HG03064 (cell line): ENCODE results near the gene BANF2.

Experiments
- ATAC-seq: cut with Tn5 transposase; IDR thresholded peaks from one replicate; pipeline ENCODE4 v1.9.1; 2021; ENCODE audit warnings: low read depth; ENCODE audit not compliant: unreplicated experiment

BANF2 gene

GRCh38 chr20:17732907-17733521 is 33.2 kb downstream of the BANF2 start:
- ATAC-seq, result no peak

- no peak for ATAC-seq
Measured at GRCh38 chr20:17733767-17734304, 34.1 kb downstream of the BANF2 start.

GRCh38 chr20:17734374-17734773 is 34.6 kb downstream of the BANF2 start:
- no peak for ATAC-seq

- ATAC-seq, result no peak
Measured at GRCh38 chr20:17735206-17735804, 35.5 kb downstream of the BANF2 start.

- ATAC-seq, result no peak
Measured at GRCh38 chr20:17735959-17736621, 36.3 kb downstream of the BANF2 start.

GRCh38 chr20:17738154-17738553 is 38.4 kb downstream of the BANF2 start:
- ATAC-seq, result no peak

GRCh38 chr20:17741220-17741619 is 41.5 kb downstream of the BANF2 start:
- ATAC-seq, result no peak

- ATAC-seq, result no peak
Measured at GRCh38 chr20:17742731-17743130, 43.0 kb downstream of the BANF2 start.

- no peak for ATAC-seq
Measured at GRCh38 chr20:17743677-17744076, 43.9 kb downstream of the BANF2 start.

GRCh38 chr20:17747431-17747846 is 47.7 kb downstream of the BANF2 start:
- ATAC-seq, result no peak

GRCh38 chr20:17748279-17748678 is 48.5 kb downstream of the BANF2 start:
- ATAC-seq, result no peak

GRCh38 chr20:17749626-17749977 is 49.8 kb downstream of the BANF2 start:
- no peak for ATAC-seq

- no peak for ATAC-seq
Measured at GRCh38 chr20:17749978-17750721, 50.4 kb downstream of the BANF2 start.

GRCh38 chr20:17750722-17751045 is 50.9 kb downstream of the BANF2 start:
- no peak for ATAC-seq

- no peak for ATAC-seq
Measured at GRCh38 chr20:17751640-17752039, 51.9 kb downstream of the BANF2 start.

- ATAC-seq, result no peak
Measured at GRCh38 chr20:17752459-17752858, 52.7 kb downstream of the BANF2 start.

GRCh38 chr20:17753516-17753915 is 53.8 kb downstream of the BANF2 start:
- no peak for ATAC-seq

GRCh38 chr20:17756529-17756928 is 56.8 kb downstream of the BANF2 start:
- ATAC-seq, result no peak

GRCh38 chr20:17757496-17757895 is 57.7 kb downstream of the BANF2 start:
- no peak for ATAC-seq

- ATAC-seq, result no peak
Measured at GRCh38 chr20:17758010-17758409, 58.2 kb downstream of the BANF2 start.

- no peak for ATAC-seq
Measured at GRCh38 chr20:17758512-17758911, 58.7 kb downstream of the BANF2 start.
